Activated CD8-positive, alpha-beta memory T cell treated with anti-CD3 and anti-CD28 coated beads for 36 hours (primary cell): Measurements from ENCODE around the gene ITPR1. TPM values are rescaled to one million over a fixed set of nuclear protein-coding genes. Genes with fewer than 3 reads are reported as not detected.

Experiments used
- CTCF ChIA-PET: fragments of 350-600 bp; sonication (Branson Sonifier 250); formaldehyde crosslinking; loops from one replicate; lab custom pipeline; 2021; ENCODE audit warnings: antibody characterized with exemption; lab: Charles Lee
- POLR2A ChIA-PET: fragments of 350-600 bp; sonication (Branson Sonifier 250); formaldehyde crosslinking; loops from one replicate; lab custom pipeline; 2021; ENCODE audit warnings: antibody characterized with exemption; lab: Charles Lee
- total RNA-seq, 2 experiments: library from RNA; stranded (reverse); gene quantifications; one replicate each; pipeline ENCODE4 v1.2.3, GENCODE V29; 2021

Gene ITPR1
- total RNA-seq, 2 experiments from 2014 or later, result 83.2 to 85.1 TPM

GRCh38 chr3:4855676-4856075, 362.5 kb downstream of the ITPR1 start:
- ChIA-PET POLR2A (no interaction called here), CTCF (no interaction called here)

- POLR2A ChIA-PET, result no interaction called here
- CTCF ChIA-PET, result no interaction called here
Observed at GRCh38 chr3:4856136-4856535, 363.0 kb downstream of the ITPR1 start.

GRCh38 chr3:4856564-4856963, 363.4 kb downstream of the ITPR1 start:
- POLR2A ChIA-PET, result no interaction called here
- CTCF ChIA-PET, result no interaction called here

GRCh38 chr3:4856986-4857385, 363.8 kb downstream of the ITPR1 start:
- POLR2A ChIA-PET, result no interaction called here
- CTCF ChIA-PET, result no interaction called here

- POLR2A ChIA-PET, result interaction anchor here (0.6 kb wide), 1 partner anchor 23 kb away, joined by 4 read pairs; no protein-coding TSS in a partner anchor
- CTCF ChIA-PET, result no interaction called here
Observed at GRCh38 chr3:4859788-4860187, 366.6 kb downstream of the ITPR1 start.

GRCh38 chr3:4862973-4863372, 369.8 kb downstream of the ITPR1 start:
- ChIA-PET POLR2A (no interaction called here), CTCF (no interaction called here)

GRCh38 chr3:4864503-4864902, 371.4 kb downstream of the ITPR1 start:
- ChIA-PET CTCF (interaction anchor here (0.9 kb wide), 1 partner anchor 14 kb away, joined by 4 read pairs; no protein-coding TSS in a partner anchor), POLR2A (no interaction called here)

- CTCF ChIA-PET, result no interaction called here
- POLR2A ChIA-PET, result no interaction called here
Observed at GRCh38 chr3:4865714-4866113, 372.6 kb downstream of the ITPR1 start.

- ChIA-PET POLR2A (interaction anchor here (1.0 kb wide), 1 partner anchor 330 kb away, joined by 4 read pairs; no protein-coding TSS in a partner anchor), CTCF (no interaction called here)
Observed at GRCh38 chr3:4866866-4867265, 373.7 kb downstream of the ITPR1 start.

GRCh38 chr3:4877173-4877787, 384.1 kb downstream of the ITPR1 start:
- POLR2A ChIA-PET, result no interaction called here
- CTCF ChIA-PET, result no interaction called here

GRCh38 chr3:4880850-4881249, 387.7 kb downstream of the ITPR1 start:
- POLR2A ChIA-PET, result no interaction called here
- CTCF ChIA-PET, result no interaction called here

- POLR2A ChIA-PET, result no interaction called here
- CTCF ChIA-PET, result interaction anchor here (0.6 to 1.1 kb wide), 2 partner anchors 171 to 1041 kb away, joined by 3 read pairs; no protein-coding TSS in a partner anchor
Observed at GRCh38 chr3:4882548-4882947, 389.4 kb downstream of the ITPR1 start.

GRCh38 chr3:4883011-4883410, 389.9 kb downstream of the ITPR1 start:
- ChIA-PET CTCF (interaction anchor here (0.6 to 1.1 kb wide), 2 partner anchors 171 to 1042 kb away, joined by 3 read pairs; no protein-coding TSS in a partner anchor), POLR2A (no interaction called here)

GRCh38 chr3:4884888-4885287, 391.7 kb downstream of the ITPR1 start:
- POLR2A ChIA-PET, result interaction anchor here (0.6 kb wide), 1 partner anchor 9 kb away, joined by 3 read pairs; no protein-coding TSS in a partner anchor
- CTCF ChIA-PET, result no interaction called here

- ChIA-PET CTCF (no interaction called here), POLR2A (interaction anchor here (0.6 kb wide), 1 partner anchor 8 kb away, joined by 3 read pairs; no protein-coding TSS in a partner anchor)
Observed at GRCh38 chr3:4885316-4885715, 392.2 kb downstream of the ITPR1 start.

- POLR2A ChIA-PET, result no interaction called here
- CTCF ChIA-PET, result no interaction called here
Observed at GRCh38 chr3:4886448-4886847, 393.3 kb downstream of the ITPR1 start.

GRCh38 chr3:4887177-4887576, 394.0 kb downstream of the ITPR1 start:
- ChIA-PET CTCF (interaction anchor here (0.6 kb wide), 1 partner anchor 161 kb away, joined by 5 read pairs; no protein-coding TSS in a partner anchor), POLR2A (no interaction called here)

GRCh38 chr3:4888913-4889846, 396.0 kb downstream of the ITPR1 start:
- ChIA-PET POLR2A (interaction anchor here (0.5 to 0.6 kb wide), 2 partner anchors 69 to 307 kb away, joined by 3 to 7 read pairs; no protein-coding TSS in a partner anchor), CTCF (interaction anchor here (1.3 kb wide), 1 partner anchor 87 kb away, joined by 3 read pairs; no protein-coding TSS in a partner anchor)

GRCh38 chr3:4889896-4890295, 396.7 kb downstream of the ITPR1 start:
- POLR2A ChIA-PET, result no interaction called here
- CTCF ChIA-PET, result no interaction called here
